Colonic mucosa (tissue), 4 donors: Measurements from ENCODE around the gene ZNF214. TPM values are rescaled to one million over a fixed set of nuclear protein-coding genes. Genes with fewer than 3 reads are reported as not detected.
A peak's percentile ranks its signal among the peaks of the same experiment; 100 is the strongest.

Experiments used
- DNase-seq: peaks from one replicate; pipeline ENCODE4 v3.0.0-alpha.2; 2020
- H3K27ac ChIP-seq: fragments of 200-600 bp; one replicate; pipeline ENCODE4 v1.8.0; 2021
- H3K27me3 ChIP-seq: fragments of 200-600 bp; one replicate; pipeline ENCODE4 v1.8.0; 2021
- H3K36me3 ChIP-seq: fragments of 200-600 bp; one replicate; pipeline ENCODE4 v1.8.0; 2021
- H3K4me1 ChIP-seq: fragments of 200-600 bp; one replicate; pipeline ENCODE4 v1.8.0; 2021; ENCODE audit warnings: mild to moderate bottlenecking
- H3K4me3 ChIP-seq: fragments of 200-600 bp; one replicate; pipeline ENCODE4 v1.8.0; 2021
- H3K9ac ChIP-seq, 2 donors: one replicate each; pipeline ENCODE4 v1.7.0; 2013; ENCODE audit warnings: control low read depth in 2 of 2, low read depth in 2 of 2, low read length in 2 of 2
- H3K9me3 ChIP-seq: fragments of 200-600 bp; one replicate; pipeline ENCODE4 v1.8.0; 2021
- intact Hi-C: fragments of 100-400 bp; cut with DNase I; formaldehyde crosslinking; loops from one replicate; pipeline ENCODE4 v1.14.1; 2022
- total RNA-seq, 2 donors: library from RNA; stranded (reverse); fragmentation: NEBNext Ultra II Directional in 1 of 2; extraction: Animal tissue kit (Norgen Biotek cat#: 25700) in 1 of 2; gene quantifications; one replicate each; pipeline ENCODE4 v1.2.1, GENCODE V29; 2021
- TF ChIP-seq, protein P1 (sequence below): fragments of 200-600 bp; IDR thresholded peaks from one replicate; pipeline ENCODE4 v1.8.0; 2022; ENCODE audit warnings: antibody characterized with exemption, mild to moderate bottlenecking
- donor health status: healthy.
- donor health status: DM: no; HTN: no; CAD: no.
- donor health status: DM: no; HTN: no; CAD: no.

Gene ZNF214
- total RNA-seq, 2 donors from 2014 or later: 1.9 to 2.6 TPM

DNA sequence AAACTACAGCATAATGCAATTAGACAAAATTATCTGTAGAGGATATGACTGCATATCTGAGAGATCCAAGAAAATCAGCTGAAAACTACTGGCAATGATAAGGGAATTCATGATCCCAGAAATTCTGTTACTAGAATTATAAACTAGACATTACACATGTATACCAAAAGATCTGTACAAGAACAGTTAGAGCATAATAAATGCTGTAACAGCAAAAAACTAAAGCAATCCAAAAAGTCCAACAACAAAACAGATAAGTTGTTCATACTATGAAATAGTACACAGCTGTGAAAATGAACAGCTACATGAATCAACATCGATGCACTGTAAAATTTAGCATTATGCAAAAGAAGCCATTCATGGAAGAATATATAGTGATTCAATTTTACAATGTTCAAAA is 6.0 kb downstream of the ZNF214 start:
- intact Hi-C loops: no loop called here
- TF ChIP-seq, protein P1, sequence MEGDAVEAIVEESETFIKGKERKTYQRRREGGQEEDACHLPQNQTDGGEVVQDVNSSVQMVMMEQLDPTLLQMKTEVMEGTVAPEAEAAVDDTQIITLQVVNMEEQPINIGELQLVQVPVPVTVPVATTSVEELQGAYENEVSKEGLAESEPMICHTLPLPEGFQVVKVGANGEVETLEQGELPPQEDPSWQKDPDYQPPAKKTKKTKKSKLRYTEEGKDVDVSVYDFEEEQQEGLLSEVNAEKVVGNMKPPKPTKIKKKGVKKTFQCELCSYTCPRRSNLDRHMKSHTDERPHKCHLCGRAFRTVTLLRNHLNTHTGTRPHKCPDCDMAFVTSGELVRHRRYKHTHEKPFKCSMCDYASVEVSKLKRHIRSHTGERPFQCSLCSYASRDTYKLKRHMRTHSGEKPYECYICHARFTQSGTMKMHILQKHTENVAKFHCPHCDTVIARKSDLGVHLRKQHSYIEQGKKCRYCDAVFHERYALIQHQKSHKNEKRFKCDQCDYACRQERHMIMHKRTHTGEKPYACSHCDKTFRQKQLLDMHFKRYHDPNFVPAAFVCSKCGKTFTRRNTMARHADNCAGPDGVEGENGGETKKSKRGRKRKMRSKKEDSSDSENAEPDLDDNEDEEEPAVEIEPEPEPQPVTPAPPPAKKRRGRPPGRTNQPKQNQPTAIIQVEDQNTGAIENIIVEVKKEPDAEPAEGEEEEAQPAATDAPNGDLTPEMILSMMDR: no peak
- no peaks in the 10 kb centered on the region for H3K36me3 ChIP-seq

GRCh38 chr11:7004482-7004881 is 15.7 kb downstream of the ZNF214 start:
- H3K4me3 ChIP-seq: no peak overlapping the region
- DNase-seq: peak; percentile 17
- H3K27ac ChIP-seq: no peak overlapping the region
- H3K9me3 ChIP-seq: no peaks in the 10 kb centered on the region
- TF ChIP-seq, protein P1: no peak
- no peaks in the 10 kb centered on the region for H3K27me3 ChIP-seq
- H3K36me3 ChIP-seq: no peaks in the 10 kb centered on the region
- H3K9ac ChIP-seq: no peak overlapping the region
- H3K4me1 ChIP-seq: no peaks in the 10 kb centered on the region
- intact Hi-C loops: no loop called here

More for the DNA sequence above, 6.0 kb downstream of the ZNF214 start:
- Histone ChIP-seq H3K4me1 (no peaks in the 10 kb centered on the region), H3K4me3 (no peak overlapping the region), H3K27me3 (no peaks in the 10 kb centered on the region), H3K9ac (no peak overlapping the region), H3K9me3 (no peaks in the 10 kb centered on the region), H3K27ac (no peak overlapping the region)
- no peak for DNase-seq

GRCh38 chr11:6995703-6996102 is 24.4 kb downstream of the ZNF214 start:
- no peaks in the 10 kb centered on the region for H3K27me3 ChIP-seq
- no peaks in the 10 kb centered on the region for H3K36me3 ChIP-seq
- H3K4me3 ChIP-seq: no peak overlapping the region
- H3K4me1 ChIP-seq: no peaks in the 10 kb centered on the region
- TF ChIP-seq, protein P1: no peak
- no peaks in the 10 kb centered on the region for H3K9me3 ChIP-seq
- no peak overlapping the region for H3K27ac ChIP-seq
- H3K9ac ChIP-seq: no peak overlapping the region
- intact Hi-C loops: no loop called here
- no peak for DNase-seq

- H3K4me3 ChIP-seq: no peak overlapping the region
These were observed 27.4 kb downstream of the ZNF214 start for GRCh38 chr11:6992457-6993417.

GRCh38 chr11:6992026-6992425 is 28.1 kb downstream of the ZNF214 start:
- no peaks in the 10 kb centered on the region for H3K9me3 ChIP-seq
- H3K4me1 ChIP-seq: no peaks in the 10 kb centered on the region
- H3K27me3 ChIP-seq: no peaks in the 10 kb centered on the region
- no peak for DNase-seq
- TF ChIP-seq, protein P1: no peak
- no peak overlapping the region for H3K27ac ChIP-seq
- intact Hi-C loops: no loop called here
- H3K4me3 ChIP-seq: no peak overlapping the region
- no peak overlapping the region for H3K9ac ChIP-seq
- H3K36me3 ChIP-seq: no peaks in the 10 kb centered on the region

More at GRCh38 chr11:6992457-6993417, 27.4 kb downstream of the ZNF214 start:
- H3K27me3 ChIP-seq: no peaks in the 10 kb centered on the region
- no peaks in the 10 kb centered on the region for H3K9me3 ChIP-seq
- TF ChIP-seq, protein P1: no peak
- intact Hi-C loops: no loop called here
- H3K4me1 ChIP-seq: no peaks in the 10 kb centered on the region
- H3K36me3 ChIP-seq: no peaks in the 10 kb centered on the region
- H3K9ac ChIP-seq: no peak overlapping the region
- DNase-seq: no peak
- no peak overlapping the region for H3K27ac ChIP-seq
